Endothelial cell of umbilical vein (primary cell): ENCODE results near the gene ZFP30.

Experiments used
- EZH2 ChIP-seq: IDR thresholded peaks from 2 replicates; pipeline ENCODE4 v1.6.1; 2012; ENCODE audit warnings: borderline replicate concordance, low read depth, mild to moderate bottlenecking, moderate library complexity, low read length, inconsistent platforms; ENCODE audit not compliant: severe bottlenecking
- FOS ChIP-seq: IDR thresholded peaks from 2 replicates; pipeline ENCODE4 v1.6.1; 2011; ENCODE audit warnings: mild to moderate bottlenecking, low read length, moderate library complexity, borderline replicate concordance; ENCODE audit not compliant: insufficient read depth
- GATA2 ChIP-seq: IDR thresholded peaks from 2 replicates; pipeline ENCODE4 v1.7.0; 2011; ENCODE audit warnings: low read depth, mild to moderate bottlenecking, moderate library complexity, mixed read lengths, low read length; ENCODE audit not compliant: insufficient read length, insufficient read depth
- JUN ChIP-seq: IDR thresholded peaks from 2 replicates; pipeline ENCODE4 v1.6.1; 2011; ENCODE audit warnings: borderline replicate concordance, low read depth; ENCODE audit not compliant: insufficient read length, insufficient read depth
- MYC ChIP-seq: IDR thresholded peaks from one replicate; pipeline ENCODE4 v1.6.1; 2011; ENCODE audit warnings: mild to moderate bottlenecking, low read depth, low read length
- POLR2A ChIP-seq: IDR thresholded peaks from 2 replicates; pipeline ENCODE4 v1.6.1; 2012; ENCODE audit warnings: low read depth, mild to moderate bottlenecking, control low read depth, low read length
- POLR2AphosphoS5 ChIP-seq: IDR thresholded peaks from 2 replicates; pipeline ENCODE4 v1.6.1; 2012; ENCODE audit warnings: low read depth, mild to moderate bottlenecking, control low read depth, low read length, moderate library complexity; ENCODE audit not compliant: insufficient read depth
- TF ChIP-seq, protein P1 (sequence below), 2 donors: IDR thresholded peaks; 1 replicate in 1 of 2; 2 replicates in 1 of 2; pipeline ENCODE4 v1.5.1; 2011; ENCODE audit warnings: low read length in 2 of 2, mild to moderate bottlenecking in 2 of 2, moderate library complexity in 2 of 2, control low read depth in 1 of 2, inconsistent platforms in 1 of 2, low read depth in 1 of 2; ENCODE audit not compliant: insufficient read depth in 1 of 2; ENCODE audit errors: extremely low read depth in 1 of 2
- TF ChIP-seq, protein P2 (sequence below): IDR thresholded peaks from 2 replicates; pipeline ENCODE4 v1.6.1; 2011; ENCODE audit not compliant: insufficient read depth, insufficient read length

DNA sequence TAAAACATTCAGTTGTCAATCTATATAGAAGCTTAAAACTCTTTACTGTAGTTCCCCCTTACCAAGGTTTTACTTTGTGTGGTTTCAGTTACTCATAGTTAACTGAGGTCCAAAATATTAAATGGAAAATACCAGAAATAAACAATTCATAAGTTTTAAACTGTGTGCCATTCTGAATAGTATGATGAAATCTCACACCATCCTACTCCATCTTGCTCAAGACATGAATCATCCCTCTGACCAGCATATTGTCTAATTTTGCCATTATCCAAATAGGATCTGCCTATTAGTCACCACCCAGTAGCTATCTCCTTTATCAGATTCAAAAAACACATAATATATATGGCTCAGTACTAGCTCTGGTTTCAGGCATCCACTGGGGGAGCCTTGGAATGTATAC is 83.1 kb downstream of the ZFP30 start:
- TF ChIP-seq, protein P1, sequence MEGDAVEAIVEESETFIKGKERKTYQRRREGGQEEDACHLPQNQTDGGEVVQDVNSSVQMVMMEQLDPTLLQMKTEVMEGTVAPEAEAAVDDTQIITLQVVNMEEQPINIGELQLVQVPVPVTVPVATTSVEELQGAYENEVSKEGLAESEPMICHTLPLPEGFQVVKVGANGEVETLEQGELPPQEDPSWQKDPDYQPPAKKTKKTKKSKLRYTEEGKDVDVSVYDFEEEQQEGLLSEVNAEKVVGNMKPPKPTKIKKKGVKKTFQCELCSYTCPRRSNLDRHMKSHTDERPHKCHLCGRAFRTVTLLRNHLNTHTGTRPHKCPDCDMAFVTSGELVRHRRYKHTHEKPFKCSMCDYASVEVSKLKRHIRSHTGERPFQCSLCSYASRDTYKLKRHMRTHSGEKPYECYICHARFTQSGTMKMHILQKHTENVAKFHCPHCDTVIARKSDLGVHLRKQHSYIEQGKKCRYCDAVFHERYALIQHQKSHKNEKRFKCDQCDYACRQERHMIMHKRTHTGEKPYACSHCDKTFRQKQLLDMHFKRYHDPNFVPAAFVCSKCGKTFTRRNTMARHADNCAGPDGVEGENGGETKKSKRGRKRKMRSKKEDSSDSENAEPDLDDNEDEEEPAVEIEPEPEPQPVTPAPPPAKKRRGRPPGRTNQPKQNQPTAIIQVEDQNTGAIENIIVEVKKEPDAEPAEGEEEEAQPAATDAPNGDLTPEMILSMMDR (IDR thresholded peaks at IDR 0.05; ENCODE audit: extremely low read depth in 1 of 2, insufficient read depth in 1 of 2, low read depth in 1 of 2, low read length in 2 of 2), result no peak
- TF ChIP-seq POLR2A (no peak), EZH2 (no peak), POLR2AphosphoS5 (no peak), FOS (no peak), JUN (no peak), MYC (no peak), GATA2 (no peak)
- TF ChIP-seq, protein P2, sequence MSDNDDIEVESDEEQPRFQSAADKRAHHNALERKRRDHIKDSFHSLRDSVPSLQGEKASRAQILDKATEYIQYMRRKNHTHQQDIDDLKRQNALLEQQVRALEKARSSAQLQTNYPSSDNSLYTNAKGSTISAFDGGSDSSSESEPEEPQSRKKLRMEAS, result no peak
